ENCODE data around the gene RAD51D. TPM values are rescaled to one million over a fixed set of nuclear protein-coding genes. Genes with fewer than 3 reads are reported as not detected.

RAD51D gene
- total and polyA plus RNA-seq, 3 experiments from 2014 or later: 11.9 to 29.8 (median 27.5) TPM

GRCh38 chr17:35088881-35089585 is 30.6 kb downstream of the RAD51D start:
- Histone ChIP-seq H3K27ac (ENCODE audit: low read depth, low read length) (peak overlapping the region; percentile 90), H3K4me1 (ENCODE audit: insufficient read depth, low read length) (peaks cover 29% of the 10 kb centered on the region), H3K9me3 (ENCODE audit: low read length) (no peaks in the 10 kb centered on the region), H3K27me3 (ENCODE audit: insufficient read depth, low read length, poor library complexity, severe bottlenecking) (no peaks in the 10 kb centered on the region), H3K4me3 (ENCODE audit: low read length) (peak overlapping the region; percentile 96), H3K36me3 (ENCODE audit: insufficient read depth, low read length) (no peaks in the 10 kb centered on the region)
- peaks cover 43 to 52% (median 47%) of the 10 kb centered on the region in 3 donors for H3K4me1 Mint-ChIP-seq
- ChIA-PET POLR2A (interaction anchor here (0.6 to 1.6 kb wide), 10 partner anchors 12 to 128 kb away, joined by 3 to 8 read pairs (median 4); partner anchors contain the start of genes CCT6B, LIG3, RAD51D and RFFL), CTCF (interaction anchor here (0.8 to 3.0 kb wide), 31 partner anchors 9 to 530 kb away, joined by 3 to 25 read pairs (median 5); partner anchors contain the start of genes LIG3, RAD51D and RFFL)
- H3K27me3 Mint-ChIP-seq: no peaks in the 10 kb centered on the region
- H3K4me3 Mint-ChIP-seq: peak overlapping the region; percentile 95 to 98 (median 97)
- peak overlapping the region; percentile 94 to 99 (median 98) for H3K27ac Mint-ChIP-seq
- H3K36me3 Mint-ChIP-seq: peaks cover 0 to 15% (median 0%) of the 10 kb centered on the region in 3 donors
- DNase-seq: peak; percentile 86 to 92 (median 88)
- no peaks in the 10 kb centered on the region for H3K9me3 Mint-ChIP-seq

DNA sequence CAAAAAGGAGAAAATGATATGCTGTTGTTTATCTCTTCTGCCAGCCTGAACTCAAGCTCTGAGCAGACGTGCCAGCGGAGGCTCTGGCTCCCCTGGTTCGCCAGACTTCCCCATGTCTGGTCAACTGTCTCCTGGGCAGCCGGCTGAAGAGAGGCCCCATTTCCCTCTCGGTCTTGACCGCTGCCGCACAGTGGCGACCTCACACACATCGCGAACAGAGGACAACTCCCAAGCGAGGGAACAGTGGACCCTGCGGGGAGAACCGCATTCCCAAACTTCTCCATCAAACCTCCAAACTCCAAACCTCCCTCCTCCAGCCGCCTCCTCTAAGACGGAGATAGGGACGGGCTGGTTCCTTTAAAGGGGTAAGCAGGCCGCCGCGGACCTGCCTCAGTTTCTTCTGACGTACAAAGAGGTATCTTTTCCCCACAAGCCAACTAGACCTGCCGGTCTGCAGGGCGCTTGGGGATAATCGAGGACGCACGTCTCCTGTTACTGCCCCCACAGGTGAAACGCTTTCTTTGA is 31.2 kb downstream of the RAD51D start:
- H3K4me3 Mint-ChIP-seq: peak overlapping the region; percentile 95 to 98 (median 97)
- ChIA-PET POLR2A (interaction anchor here (1.0 to 1.3 kb wide), 3 partner anchors 11 to 127 kb away, joined by 3 to 7 read pairs (median 4); partner anchors contain the start of genes CCT6B, RFFL and ZNF830), CTCF (interaction anchor here (1.0 to 2.6 kb wide), 2 partner anchors 15 to 25 kb away, joined by 3 to 5 read pairs; partner anchors contain the start of gene RFFL)
- Histone ChIP-seq H3K4me3 (ENCODE audit: low read length) (peak overlapping the region; percentile 89), H3K9me3 (ENCODE audit: low read length) (no peaks in the 10 kb centered on the region), H3K27ac (ENCODE audit: low read depth, low read length) (peak overlapping the region; percentile 90), H3K36me3 (ENCODE audit: insufficient read depth, low read length) (no peaks in the 10 kb centered on the region), H3K4me1 (ENCODE audit: insufficient read depth, low read length) (peaks cover 29% of the 10 kb centered on the region), H3K27me3 (ENCODE audit: insufficient read depth, low read length, poor library complexity, severe bottlenecking) (no peaks in the 10 kb centered on the region)
- peak in 1 of 5 donors; percentile 56 for DNase-seq
- peak overlapping the region; percentile 94 to 99 (median 98) for H3K27ac Mint-ChIP-seq
- H3K27me3 Mint-ChIP-seq: no peaks in the 10 kb centered on the region
- no peaks in the 10 kb centered on the region for H3K9me3 Mint-ChIP-seq
- H3K4me1 Mint-ChIP-seq: peaks cover 43 to 56% (median 49%) of the 10 kb centered on the region in 3 donors
- H3K36me3 Mint-ChIP-seq: peaks cover 0 to 15% (median 0%) of the 10 kb centered on the region in 3 donors

- peaks cover 49 to 62% (median 55%) of the 10 kb centered on the region in 3 donors for H3K4me1 Mint-ChIP-seq
- H3K36me3 ChIP-seq (ENCODE audit: insufficient read depth, low read length): no peaks in the 10 kb centered on the region
- peak overlapping the region; percentile 95 to 98 (median 97) for H3K4me3 Mint-ChIP-seq
Observed at GRCh38 chr17:35087731-35088355, 31.8 kb downstream of the RAD51D start.

GRCh38 chr17:35086931-35087573 is 32.6 kb downstream of the RAD51D start:
- H3K4me1 ChIP-seq (ENCODE audit: insufficient read depth, low read length): peaks cover 43% of the 10 kb centered on the region
- H3K9me3 ChIP-seq (ENCODE audit: low read length): no peaks in the 10 kb centered on the region
- Mint-ChIP-seq H3K27me3 (no peaks in the 10 kb centered on the region), H3K4me3 (peak overlapping the region; percentile 95 to 98 (median 97)), H3K27ac (peak overlapping the region; percentile 94 to 99 (median 98)), H3K4me1 (peaks cover 56 to 69% (median 63%) of the 10 kb centered on the region in 3 donors), H3K36me3 (peaks cover 0 to 18% (median 0%) of the 10 kb centered on the region in 3 donors), H3K9me3 (no peaks in the 10 kb centered on the region)
- POLR2A ChIA-PET: interaction anchor here (1.3 kb wide), 1 partner anchor 10 kb away, joined by 7 read pairs; no protein-coding TSS in a partner anchor
- CTCF ChIA-PET: interaction anchor here (1.2 to 2.6 kb wide), 3 partner anchors 23 to 89 kb away, joined by 3 to 5 read pairs (median 4); partner anchors contain the start of genes RAD51D and RFFL
- no peaks in the 10 kb centered on the region for H3K36me3 ChIP-seq (ENCODE audit: insufficient read depth, low read length)
- no peaks in the 10 kb centered on the region for H3K27me3 ChIP-seq (ENCODE audit: insufficient read depth, low read length, poor library complexity, severe bottlenecking)
- H3K4me3 ChIP-seq (ENCODE audit: low read length): peak overlapping the region; percentile 89
- DNase-seq: no peak
- H3K27ac ChIP-seq (ENCODE audit: low read depth, low read length): peak overlapping the region; percentile 90

More at GRCh38 chr17:35087731-35088355, 31.8 kb downstream of the RAD51D start:
- peak; percentile 11 to 52 (median 26) for DNase-seq
- peaks cover 0 to 18% (median 0%) of the 10 kb centered on the region in 3 donors for H3K36me3 Mint-ChIP-seq
- ChIA-PET CTCF (interaction anchor here (1.0 to 2.6 kb wide), 4 partner anchors 15 to 90 kb away, joined by 3 to 5 read pairs (median 4); partner anchors contain the start of genes RAD51D and RFFL), POLR2A (interaction anchor here (1.0 to 1.3 kb wide), 3 partner anchors 11 to 127 kb away, joined by 3 to 7 read pairs (median 4); partner anchors contain the start of genes CCT6B, RFFL and ZNF830)
- peak overlapping the region; percentile 90 for H3K27ac ChIP-seq (ENCODE audit: low read depth, low read length)
- H3K27ac Mint-ChIP-seq: peak overlapping the region; percentile 94 to 99 (median 98)
- peaks cover 35% of the 10 kb centered on the region for H3K4me1 ChIP-seq (ENCODE audit: insufficient read depth, low read length)
- H3K27me3 ChIP-seq (ENCODE audit: insufficient read depth, low read length, poor library complexity, severe bottlenecking): no peaks in the 10 kb centered on the region
- no peaks in the 10 kb centered on the region for H3K27me3 Mint-ChIP-seq
- H3K9me3 Mint-ChIP-seq: no peaks in the 10 kb centered on the region
- no peaks in the 10 kb centered on the region for H3K9me3 ChIP-seq (ENCODE audit: low read length)
- peak overlapping the region; percentile 89 for H3K4me3 ChIP-seq (ENCODE audit: low read length)

GRCh38 chr17:35086164-35086563 is 33.5 kb downstream of the RAD51D start:
- ChIA-PET CTCF (interaction anchor here (0.9 to 2.6 kb wide), 2 partner anchors 22 to 91 kb away, joined by 3 to 5 read pairs; partner anchors contain the start of gene RFFL), POLR2A (no interaction called here)
- no peaks in the 10 kb centered on the region for H3K36me3 ChIP-seq (ENCODE audit: insufficient read depth, low read length)
- Mint-ChIP-seq H3K27me3 (no peaks in the 10 kb centered on the region), H3K27ac (peak overlapping the region in 7 of 8 donors; percentile 9 to 99 (median 94)), H3K4me3 (peak overlapping the region; percentile 6 to 98 (median 95)), H3K4me1 (peaks cover 63 to 76% (median 69%) of the 10 kb centered on the region in 3 donors), H3K36me3 (peaks cover 0 to 18% (median 0%) of the 10 kb centered on the region in 3 donors), H3K9me3 (no peaks in the 10 kb centered on the region)
- no peak overlapping the region for H3K4me3 ChIP-seq (ENCODE audit: low read length)
- no peak overlapping the region for H3K27ac ChIP-seq (ENCODE audit: low read depth, low read length)
- no peaks in the 10 kb centered on the region for H3K9me3 ChIP-seq (ENCODE audit: low read length)
- H3K4me1 ChIP-seq (ENCODE audit: insufficient read depth, low read length): peaks cover 50% of the 10 kb centered on the region
- no peak for DNase-seq
- H3K27me3 ChIP-seq (ENCODE audit: insufficient read depth, low read length, poor library complexity, severe bottlenecking): no peaks in the 10 kb centered on the region

DNA sequence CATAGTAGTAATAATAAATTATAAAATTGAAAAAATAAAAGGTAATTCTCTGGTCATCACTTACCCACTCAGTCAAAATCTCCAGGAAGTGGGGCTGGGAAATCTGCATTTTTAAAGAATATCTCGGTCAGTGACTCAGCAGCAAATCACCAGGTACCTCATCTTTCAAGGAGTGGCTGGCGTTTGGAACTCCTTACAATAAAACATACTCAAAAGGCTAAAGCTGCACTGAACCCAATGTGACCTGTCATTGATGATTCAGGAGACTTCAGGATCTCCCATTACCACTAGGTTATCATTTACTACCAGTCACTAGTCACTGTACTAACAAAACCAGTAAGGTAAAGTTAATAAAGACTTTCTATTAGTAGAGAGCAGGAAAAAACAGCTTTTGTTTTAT is 34.7 kb downstream of the RAD51D start:
- no peak overlapping the region for H3K27ac ChIP-seq (ENCODE audit: low read depth, low read length)
- Mint-ChIP-seq H3K4me1 (peaks cover 70 to 79% (median 77%) of the 10 kb centered on the region in 3 donors), H3K27ac (peak overlapping the region in 7 of 8 donors; percentile 37 to 98 (median 77)), H3K9me3 (no peaks in the 10 kb centered on the region), H3K27me3 (no peaks in the 10 kb centered on the region), H3K4me3 (peak overlapping the region in 4 of 7 donors; percentile 9 to 67 (median 50)), H3K36me3 (peaks cover 0 to 18% (median 0%) of the 10 kb centered on the region in 3 donors)
- no peaks in the 10 kb centered on the region for H3K9me3 ChIP-seq (ENCODE audit: low read length)
- peaks cover 58% of the 10 kb centered on the region for H3K4me1 ChIP-seq (ENCODE audit: insufficient read depth, low read length)
- no peak overlapping the region for H3K4me3 ChIP-seq (ENCODE audit: low read length)
- ChIA-PET CTCF (no interaction called here), POLR2A (interaction anchor here (1.1 kb wide), 1 partner anchor 12 kb away, joined by 3 read pairs; no protein-coding TSS in a partner anchor)
- no peaks in the 10 kb centered on the region for H3K27me3 ChIP-seq (ENCODE audit: insufficient read depth, low read length, poor library complexity, severe bottlenecking)
- no peaks in the 10 kb centered on the region for H3K36me3 ChIP-seq (ENCODE audit: insufficient read depth, low read length)
- no peak for DNase-seq

- Mint-ChIP-seq H3K9me3 (no peaks in the 10 kb centered on the region), H3K27me3 (no peaks in the 10 kb centered on the region), H3K4me3 (peak overlapping the region in 3 of 7 donors; percentile 23 to 37 (median 28)), H3K27ac (peak overlapping the region; percentile 40 to 93 (median 71)), H3K4me1 (peaks cover 72 to 84% (median 79%) of the 10 kb centered on the region in 3 donors), H3K36me3 (peaks cover 0 to 11% (median 0%) of the 10 kb centered on the region in 3 donors)
- H3K27me3 ChIP-seq (ENCODE audit: insufficient read depth, low read length, poor library complexity, severe bottlenecking): no peaks in the 10 kb centered on the region
- H3K4me1 ChIP-seq (ENCODE audit: insufficient read depth, low read length): peaks cover 54% of the 10 kb centered on the region
- DNase-seq: no peak
- ChIA-PET CTCF (interaction anchor here (1.1 to 3.1 kb wide), 2 partner anchors 19 to 37 kb away, joined by 3 to 14 read pairs; partner anchors contain the start of genes RAD51D and RFFL), POLR2A (no interaction called here)
- no peak overlapping the region for H3K27ac ChIP-seq (ENCODE audit: low read depth, low read length)
- H3K36me3 ChIP-seq (ENCODE audit: insufficient read depth, low read length): no peaks in the 10 kb centered on the region
- no peaks in the 10 kb centered on the region for H3K9me3 ChIP-seq (ENCODE audit: low read length)
- H3K4me3 ChIP-seq (ENCODE audit: low read length): no peak overlapping the region
Observed at GRCh38 chr17:35083071-35083470, 36.6 kb downstream of the RAD51D start.

All from CD8-positive, alpha-beta memory T cell (primary cell).